H9 (cell line): Measurements from ENCODE around the gene CLECL1. TPM values are rescaled to one million over a fixed set of nuclear protein-coding genes. Genes with fewer than 3 reads are reported as not detected.
"Not testable (repeated sequence)": the region's sequence is repeated elsewhere in the genome, so short reads cannot be mapped to it uniquely, and the experiment has no call there.

ENCODE experiments used
- DNase-seq: peaks from one replicate; pipeline ENCODE4 v3.0.0-alpha.2; 2017
- H2AFZ ChIP-seq: one replicate; pipeline ENCODE4 v1.6.1; 2013; ENCODE audit warnings: mild to moderate bottlenecking, low read length, control low read depth, moderate library complexity
- H2AK5ac ChIP-seq: 2 replicates; pipeline ENCODE4 v1.6.1; 2013; ENCODE audit warnings: low read length, control low read depth, mixed read lengths; ENCODE audit not compliant: insufficient read length
- H2BK120ac ChIP-seq: one replicate; pipeline ENCODE4 v1.6.1; 2013; ENCODE audit warnings: low read depth, mild to moderate bottlenecking, low read length, control low read depth, inconsistent platforms; ENCODE audit not compliant: poor library complexity, severe bottlenecking
- H2BK12ac ChIP-seq: 2 replicates; pipeline ENCODE4 v1.6.1; 2013; ENCODE audit warnings: low read length, control low read depth, mixed read lengths, low read depth; ENCODE audit not compliant: insufficient read length
- H2BK15ac ChIP-seq: 2 replicates; pipeline ENCODE4 v1.6.1; 2013; ENCODE audit warnings: low read depth, low read length, control low read depth
- H2BK20ac ChIP-seq: one replicate; pipeline ENCODE4 v1.6.1; 2013; ENCODE audit warnings: low read depth, mild to moderate bottlenecking, low read length, control low read depth, inconsistent platforms; ENCODE audit not compliant: poor library complexity, severe bottlenecking
- H2BK5ac ChIP-seq: 2 replicates; pipeline ENCODE4 v1.6.1; 2013; ENCODE audit warnings: low read length, control low read depth, mixed read lengths; ENCODE audit not compliant: insufficient read length
- H3K14ac ChIP-seq: 2 replicates; pipeline ENCODE4 v1.6.1; 2013; ENCODE audit warnings: low read length, control low read depth; ENCODE audit not compliant: insufficient read depth
- H3K18ac ChIP-seq: 2 replicates; pipeline ENCODE4 v1.6.1; 2013; ENCODE audit warnings: low read depth, mild to moderate bottlenecking, mixed read lengths, low read length, control low read depth; ENCODE audit not compliant: insufficient read length
- H3K23ac ChIP-seq: 2 replicates; pipeline ENCODE4 v1.6.1; 2013; ENCODE audit warnings: low read length, control low read depth, mixed read lengths, low read depth; ENCODE audit not compliant: insufficient read length
- H3K23me2 ChIP-seq: 2 replicates; pipeline ENCODE4 v1.6.1; 2013; ENCODE audit warnings: low read depth, mild to moderate bottlenecking, mixed read lengths, low read length, control low read depth; ENCODE audit not compliant: insufficient read length, poor library complexity, severe bottlenecking
- H3K27ac ChIP-seq: 2 replicates; pipeline ENCODE4 v1.5.1; 2013; ENCODE audit warnings: low read length, control low read depth, mixed read lengths, low read depth; ENCODE audit not compliant: insufficient read length
- H3K27me3 ChIP-seq: 2 replicates; pipeline ENCODE4 v1.6.1; 2013; ENCODE audit warnings: low read length, control low read depth, inconsistent platforms; ENCODE audit not compliant: insufficient read depth
- H3K4ac ChIP-seq: 2 replicates; pipeline ENCODE4 v1.6.1; 2013; ENCODE audit warnings: low read depth, mild to moderate bottlenecking, control low read depth, inconsistent platforms, low read length, moderate library complexity
- H3K4me1 ChIP-seq: 2 replicates; pipeline ENCODE4 v1.6.1; 2013; ENCODE audit warnings: low read length, control low read depth, inconsistent platforms; ENCODE audit not compliant: insufficient read depth
- H3K4me2 ChIP-seq: 2 replicates; pipeline ENCODE4 v1.6.1; 2013; ENCODE audit warnings: low read length, control low read depth, mixed read lengths; ENCODE audit not compliant: insufficient read length, insufficient read depth
- H3K56ac ChIP-seq: 2 replicates; pipeline ENCODE4 v1.6.1; 2013; ENCODE audit warnings: low read depth, mild to moderate bottlenecking, mixed read lengths, low read length, control low read depth; ENCODE audit not compliant: insufficient read length
- H3K79me1 ChIP-seq: 2 replicates; pipeline ENCODE4 v1.6.1; 2013; ENCODE audit warnings: low read depth, mild to moderate bottlenecking, moderate library complexity, low read length, control low read depth, inconsistent platforms; ENCODE audit not compliant: insufficient read depth, poor library complexity, severe bottlenecking
- H3K79me2 ChIP-seq: 2 replicates; pipeline ENCODE4 v1.6.1; 2013; ENCODE audit warnings: low read length, control low read depth, inconsistent platforms; ENCODE audit not compliant: insufficient read depth
- H3K9ac ChIP-seq: 2 replicates; pipeline ENCODE4 v1.6.1; 2013; ENCODE audit warnings: low read length, control low read depth, mixed read lengths; ENCODE audit not compliant: insufficient read length; ENCODE audit errors: extremely low read depth
- H3K9me3 ChIP-seq: one replicate; pipeline ENCODE4 v1.6.1; 2013; ENCODE audit warnings: low read depth, low read length, inconsistent platforms; ENCODE audit not compliant: control insufficient read depth
- H3T11ph ChIP-seq: one replicate; pipeline ENCODE4 v1.6.1; 2013; ENCODE audit warnings: mild to moderate bottlenecking, low read length, control low read depth, inconsistent platforms
- H4K20me1 ChIP-seq: one replicate; pipeline ENCODE4 v1.6.1; 2013; ENCODE audit not compliant: control insufficient read depth, insufficient read length, insufficient read depth
- H4K5ac ChIP-seq: 2 replicates; pipeline ENCODE4 v1.6.1; 2013; ENCODE audit warnings: low read depth, mild to moderate bottlenecking, mixed read lengths, low read length, control low read depth; ENCODE audit not compliant: insufficient read length
- H4K8ac ChIP-seq: replicated peaks from 2 replicates; pipeline ENCODE4 v1.6.1; 2013; ENCODE audit warnings: low read length, control low read depth, mixed read lengths, low read depth; ENCODE audit not compliant: insufficient read length
- H4K91ac ChIP-seq: 2 replicates; pipeline ENCODE4 v1.6.1; 2013; ENCODE audit warnings: low read depth, mild to moderate bottlenecking, moderate library complexity, mixed read lengths, low read length, control low read depth; ENCODE audit not compliant: insufficient read length
- H3K27ac Mint-ChIP-seq, 3 experiments: 2 replicates in 2 of 3; 3 replicates in 1 of 3; pipeline ENCODE4 v1.8.0; 2020 to 2021; ENCODE audit warnings: mixed read lengths in 3 of 3, mild to moderate bottlenecking in 1 of 3, moderate library complexity in 1 of 3
- H3K27me3 Mint-ChIP-seq: 2 replicates; pipeline ENCODE4 v1.8.0; 2021; ENCODE audit warnings: low read depth, mild to moderate bottlenecking, moderate library complexity, mixed read lengths
- H3K36me3 Mint-ChIP-seq, 3 experiments: 2 replicates in 2 of 3; 3 replicates in 1 of 3; pipeline ENCODE4 v1.8.0; 2020 to 2021; ENCODE audit warnings: low read depth in 3 of 3, mixed read lengths in 3 of 3; ENCODE audit not compliant: insufficient read depth in 1 of 3
- H3K4me1 Mint-ChIP-seq, 2 experiments: 2 replicates each; pipeline ENCODE4 v1.8.0; 2020; ENCODE audit warnings: mixed read lengths in 2 of 2
- H3K4me3 Mint-ChIP-seq, 2 experiments: 2 replicates in 1 of 2; 3 replicates in 1 of 2; pipeline ENCODE4 v1.8.0; 2020 to 2021; ENCODE audit warnings: mild to moderate bottlenecking in 2 of 2, mixed read lengths in 2 of 2, moderate library complexity in 1 of 2
- H3K9me3 Mint-ChIP-seq, 2 experiments: 2 replicates in 1 of 2; 3 replicates in 1 of 2; pipeline ENCODE4 v1.8.0; 2020; ENCODE audit warnings: mild to moderate bottlenecking in 2 of 2, mixed read lengths in 2 of 2, moderate library complexity in 1 of 2
- WGBS: extraction: QIAGEN DNeasy Blood & Tissue Kit; methylation state at CpG from one replicate; pipeline ENCODE4 v1.1.7; 2013; ENCODE audit warnings: missing lambda C conversion rate, low lambda C conversion rate, mixed read lengths; ENCODE audit not compliant: insufficient read length; ENCODE audit errors: extremely low coverage; 5-methylcytosine and 5-hydroxymethylcytosine counted together
- total RNA-seq: library from RNA; stranded (reverse); gene quantifications from 2 replicates; pipeline ENCODE4 v1.2.1, GENCODE V29; 2021
- TF ChIP-seq, protein P1 (sequence below): fragments of 200-600 bp; sonication (generic); conservative IDR thresholded peaks from 3 replicates; pipeline ENCODE4 v1.8.0; 2021; ENCODE audit warnings: antibody characterized with exemption, mild to moderate bottlenecking

Gene CLECL1
- total RNA-seq, 1 experiment from 2014 or later: not detected

DNA sequence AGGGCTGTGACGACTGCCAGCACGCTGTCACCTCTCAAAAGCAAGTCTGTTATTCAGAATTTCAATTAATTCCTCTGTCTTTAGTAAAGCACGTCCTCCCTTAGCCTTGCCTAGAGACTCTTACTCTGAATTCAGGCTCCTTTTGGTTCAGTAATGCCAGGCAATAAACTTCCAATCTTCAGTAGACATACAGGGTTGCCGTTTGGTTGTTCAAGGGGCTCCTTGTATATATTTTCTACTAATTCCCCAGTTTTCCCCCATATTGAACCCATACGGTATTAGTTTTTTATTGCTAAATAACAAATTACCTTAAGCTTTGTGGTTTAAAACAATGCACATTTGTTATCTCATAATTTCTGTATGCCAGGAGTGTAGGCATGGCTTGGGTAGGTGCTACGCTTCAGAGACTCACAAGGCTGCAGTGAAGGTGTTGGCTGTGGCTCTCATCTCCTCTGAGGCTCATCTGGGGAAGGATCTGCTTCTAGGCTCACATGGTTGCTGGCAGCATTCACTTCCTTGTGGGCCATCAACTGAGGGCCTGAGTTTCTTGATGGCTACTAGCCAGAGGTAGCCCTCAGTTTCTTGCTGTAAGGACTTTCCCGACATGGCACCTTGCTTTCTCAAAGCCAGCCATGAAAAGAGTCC is 7.3 kb upstream of the CLECL1 start:
- H4K91ac ChIP-seq: no peak overlapping the region
- H2BK12ac ChIP-seq: no peak overlapping the region
- H3K79me1 ChIP-seq: no peaks in the 10 kb centered on the region
- Mint-ChIP-seq H3K4me3 (no peak overlapping the region), H3K27ac (no peak overlapping the region), H3K27me3 (no peaks in the 10 kb centered on the region), H3K36me3 (no peaks in the 10 kb centered on the region; a peak in 1 of 7 replicates), H3K9me3 (no peaks in the 10 kb centered on the region; a peak in 1 of 5 replicates), H3K4me1 (peaks cover 4 to 6% of the 10 kb centered on the region in 2 experiments)
- TF ChIP-seq, protein P1, sequence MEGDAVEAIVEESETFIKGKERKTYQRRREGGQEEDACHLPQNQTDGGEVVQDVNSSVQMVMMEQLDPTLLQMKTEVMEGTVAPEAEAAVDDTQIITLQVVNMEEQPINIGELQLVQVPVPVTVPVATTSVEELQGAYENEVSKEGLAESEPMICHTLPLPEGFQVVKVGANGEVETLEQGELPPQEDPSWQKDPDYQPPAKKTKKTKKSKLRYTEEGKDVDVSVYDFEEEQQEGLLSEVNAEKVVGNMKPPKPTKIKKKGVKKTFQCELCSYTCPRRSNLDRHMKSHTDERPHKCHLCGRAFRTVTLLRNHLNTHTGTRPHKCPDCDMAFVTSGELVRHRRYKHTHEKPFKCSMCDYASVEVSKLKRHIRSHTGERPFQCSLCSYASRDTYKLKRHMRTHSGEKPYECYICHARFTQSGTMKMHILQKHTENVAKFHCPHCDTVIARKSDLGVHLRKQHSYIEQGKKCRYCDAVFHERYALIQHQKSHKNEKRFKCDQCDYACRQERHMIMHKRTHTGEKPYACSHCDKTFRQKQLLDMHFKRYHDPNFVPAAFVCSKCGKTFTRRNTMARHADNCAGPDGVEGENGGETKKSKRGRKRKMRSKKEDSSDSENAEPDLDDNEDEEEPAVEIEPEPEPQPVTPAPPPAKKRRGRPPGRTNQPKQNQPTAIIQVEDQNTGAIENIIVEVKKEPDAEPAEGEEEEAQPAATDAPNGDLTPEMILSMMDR: no peak
- H3K14ac ChIP-seq: no peak overlapping the region
- H2BK15ac ChIP-seq: no peak overlapping the region
- no peaks in the 10 kb centered on the region for H3K23me2 ChIP-seq
- H3K27me3 ChIP-seq: no peaks in the 10 kb centered on the region
- WGBS: no CpG with 5 or more reads among the region's 7 CpGs
- H3T11ph ChIP-seq: no peak overlapping the region
- no peak overlapping the region for H3K56ac ChIP-seq
- H4K20me1 ChIP-seq: no peaks in the 10 kb centered on the region
- no peak overlapping the region for H2BK20ac ChIP-seq
- no peak overlapping the region for H3K4ac ChIP-seq
- H2AK5ac ChIP-seq: no peak overlapping the region
- H3K18ac ChIP-seq: no peak overlapping the region
- peak overlapping the region; percentile 29 for H2AFZ ChIP-seq
- no peak overlapping the region for H2BK5ac ChIP-seq
- H3K4me1 ChIP-seq: no peaks in the 10 kb centered on the region
- H2BK120ac ChIP-seq: no peak overlapping the region
- H4K5ac ChIP-seq: no peak overlapping the region
- no peak for DNase-seq
- H3K79me2 ChIP-seq: no peaks in the 10 kb centered on the region
- H3K23ac ChIP-seq: no peak overlapping the region
- no peaks in the 10 kb centered on the region for H3K9me3 ChIP-seq
- no peak overlapping the region for H3K27ac ChIP-seq
- no peak overlapping the region for H3K9ac ChIP-seq
- no peak overlapping the region for H4K8ac ChIP-seq
- H3K4me2 ChIP-seq: no peak overlapping the region

DNA sequence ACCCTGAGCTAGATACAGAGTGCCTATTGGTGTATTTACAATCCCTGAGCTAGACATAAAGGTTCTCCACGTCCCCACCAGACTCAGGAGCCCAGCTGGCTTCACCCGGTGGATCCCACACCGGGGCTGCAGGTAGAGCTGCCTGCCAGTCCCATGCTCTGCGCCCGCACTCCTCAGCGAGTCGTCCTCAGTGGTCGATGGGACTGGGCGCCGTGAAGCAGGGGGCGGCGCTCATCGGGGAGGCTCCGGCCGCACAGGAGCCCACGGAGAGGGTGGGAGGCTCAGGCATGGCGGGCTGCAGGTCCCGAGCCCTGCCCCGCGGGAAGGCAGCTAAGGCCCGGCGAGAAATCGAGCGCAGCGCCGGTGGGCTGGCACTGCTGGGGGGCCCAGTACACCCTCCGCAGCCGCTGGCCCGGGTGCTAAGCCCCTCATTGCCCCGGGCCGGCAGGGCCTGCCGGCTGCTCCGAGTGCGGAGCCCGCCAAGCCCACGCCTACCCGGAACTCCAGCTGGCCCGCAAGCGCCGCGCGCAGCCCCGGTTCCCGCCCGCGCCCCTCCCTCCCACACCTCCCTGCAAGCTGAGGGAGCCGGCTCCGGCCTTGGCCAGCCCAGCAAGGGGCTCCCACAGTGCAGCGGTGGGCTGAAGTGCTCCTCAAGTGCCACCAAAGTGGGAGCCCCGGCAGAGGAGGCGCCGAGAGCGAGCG is 6.7 kb upstream of the CLECL1 start:
- H4K20me1 ChIP-seq, H3K4me1 Mint-ChIP-seq, H3K4me1 ChIP-seq, H3K14ac ChIP-seq, H3K27ac Mint-ChIP-seq, H4K8ac ChIP-seq, H3K4ac ChIP-seq, H3K18ac ChIP-seq, H2BK20ac ChIP-seq, H3K23ac ChIP-seq, H3K9ac ChIP-seq, H2BK5ac ChIP-seq, H2AFZ ChIP-seq, H2BK12ac ChIP-seq, H3K4me3 Mint-ChIP-seq, H3K4me2 ChIP-seq, H3K79me2 ChIP-seq, H3K9me3 ChIP-seq, H3K9me3 Mint-ChIP-seq, H2BK120ac ChIP-seq, H3K27me3 ChIP-seq, DNase-seq, H3T11ph ChIP-seq, H2AK5ac ChIP-seq, H4K91ac ChIP-seq, H3K36me3 Mint-ChIP-seq, H3K23me2 ChIP-seq, H3K79me1 ChIP-seq, H3K56ac ChIP-seq, H3K27me3 Mint-ChIP-seq, H4K5ac ChIP-seq, H2BK15ac ChIP-seq, H3K27ac ChIP-seq: not testable (repeated sequence)
- WGBS: no CpG with 5 or more reads among the region's 54 CpGs
